Measurements from ENCODE around the gene SRP68. TPM values are rescaled to one million over a fixed set of nuclear protein-coding genes. Genes with fewer than 3 reads are reported as not detected.

Gene SRP68
- total RNA-seq, 4 donors from 2014 or later, result 39.8 to 74.2 (median 48.4) TPM

GRCh38 chr17:76019833-76020467, 52.4 kb downstream of the SRP68 start:
- no peak for TF ChIP-seq CTCF (IDR thresholded peaks at IDR 0.05; ENCODE audit: low read depth)

GRCh38 chr17:76018801-76019200, 53.5 kb downstream of the SRP68 start:
- TF ChIP-seq CTCF (IDR thresholded peaks at IDR 0.05; ENCODE audit: low read depth), result no peak

- no peak for TF ChIP-seq CTCF (IDR thresholded peaks at IDR 0.05; ENCODE audit: low read depth)
Measured at GRCh38 chr17:76018340-76018680, 54.0 kb downstream of the SRP68 start.

- TF ChIP-seq CTCF (IDR thresholded peaks at IDR 0.05; ENCODE audit: low read depth), result no peak
Measured at GRCh38 chr17:76017481-76018339, 54.6 kb downstream of the SRP68 start.

GRCh38 chr17:76014925-76015261, 57.4 kb downstream of the SRP68 start:
- TF ChIP-seq CTCF (IDR thresholded peaks at IDR 0.05; ENCODE audit: low read depth), result no peak

- TF ChIP-seq CTCF (IDR thresholded peaks at IDR 0.05; ENCODE audit: low read depth), result no peak
Measured at GRCh38 chr17:76014100-76014924, 58.0 kb downstream of the SRP68 start.

GRCh38 chr17:76013377-76013932, 58.9 kb downstream of the SRP68 start:
- TF ChIP-seq CTCF (IDR thresholded peaks at IDR 0.05; ENCODE audit: low read depth), result no peak
